Measurements from ENCODE around the gene NPPA. TPM values are rescaled to one million over a fixed set of nuclear protein-coding genes. Genes with fewer than 3 reads are reported as not detected.

NPPA gene
- total RNA-seq, 1 donor from 2014 or later = not detected

DNA sequence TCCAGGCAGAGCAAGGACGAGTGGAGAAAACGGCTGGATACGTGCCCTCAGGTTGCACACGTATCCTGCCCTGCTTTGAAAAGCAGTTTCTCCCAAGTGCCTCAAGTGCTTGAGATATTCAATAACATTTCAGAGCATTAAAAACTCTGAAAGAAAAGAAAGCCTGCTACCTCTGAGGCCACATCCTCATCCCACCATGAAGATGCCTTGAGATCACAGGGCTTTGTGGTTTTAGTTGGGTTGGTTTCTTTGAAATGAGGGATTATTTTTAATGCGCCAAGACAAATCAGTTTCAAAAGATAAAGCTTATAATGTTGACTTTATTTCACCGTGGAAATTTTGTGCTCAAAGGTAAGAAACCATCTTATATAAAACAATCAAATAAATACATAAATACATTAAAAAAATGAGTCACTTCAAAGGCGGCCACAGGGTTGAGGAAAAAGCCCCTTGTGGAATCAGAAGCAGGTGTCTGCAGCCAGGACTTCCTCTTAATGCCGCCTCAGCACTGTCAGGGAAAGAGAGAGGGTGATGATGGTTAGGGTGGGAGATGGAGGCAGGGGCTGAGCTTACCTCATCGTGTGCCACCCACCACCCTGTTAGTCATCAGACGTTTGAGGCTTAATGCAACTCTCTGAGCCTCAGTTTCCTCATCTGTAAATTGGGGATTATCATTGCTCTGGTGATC is 9.7 kb upstream of the NPPA start:
- Mint-ChIP-seq H3K4me1 (peaks cover 4% of the 10 kb centered on the region), H3K27me3 (ENCODE audit: low read depth) (peaks cover 65% of the 10 kb centered on the region), H3K27ac (no peak overlapping the region), H3K4me3 (no peak overlapping the region), H3K36me3 (no peaks in the 10 kb centered on the region), H3K9me3 (no peaks in the 10 kb centered on the region)
- no peak for TF ChIP-seq CTCF (IDR thresholded peaks at IDR 0.05; ENCODE audit: unreplicated experiment)
- no peak for DNase-seq (ENCODE audit: low spot score in 2 of 2, unreplicated experiment in 2 of 2)

DNA sequence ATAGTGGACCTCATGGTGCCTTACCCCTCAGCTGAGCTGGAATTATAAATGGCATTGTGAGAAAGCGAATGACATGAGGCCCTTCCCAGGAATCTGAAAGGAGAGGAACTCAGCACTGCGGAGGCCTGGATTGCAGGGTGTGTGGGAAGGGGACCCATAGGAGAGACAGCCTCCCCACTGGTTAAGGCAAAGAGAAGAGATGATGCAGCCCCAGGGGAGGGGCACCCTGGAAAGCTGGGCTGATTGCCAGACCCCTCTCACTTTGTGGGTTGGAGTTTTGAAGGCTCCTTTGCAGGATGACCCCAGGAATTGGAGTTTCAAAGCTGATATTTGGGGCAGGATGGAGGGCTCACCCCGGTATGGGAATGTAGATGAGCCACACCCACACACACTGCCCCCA is 9.1 kb upstream of the NPPA start:
- Mint-ChIP-seq H3K27me3 (ENCODE audit: low read depth) (peaks cover 61% of the 10 kb centered on the region), H3K4me1 (peaks cover 4% of the 10 kb centered on the region)

GRCh38 chr1:11855430-11855829 is 7.8 kb upstream of the NPPA start:
- Mint-ChIP-seq H3K27ac (no peak overlapping the region), H3K27me3 (ENCODE audit: low read depth) (peaks cover 55% of the 10 kb centered on the region), H3K36me3 (no peaks in the 10 kb centered on the region), H3K4me3 (no peak overlapping the region), H3K4me1 (peaks cover 4% of the 10 kb centered on the region), H3K9me3 (no peaks in the 10 kb centered on the region)
- no peak for DNase-seq (ENCODE audit: low spot score in 2 of 2, unreplicated experiment in 2 of 2)
- TF ChIP-seq CTCF (IDR thresholded peaks at IDR 0.05; ENCODE audit: unreplicated experiment) = no peak

More for the DNA sequence above, 9.1 kb upstream of the NPPA start:
- H3K36me3 Mint-ChIP-seq = no peaks in the 10 kb centered on the region
- H3K9me3 Mint-ChIP-seq = no peaks in the 10 kb centered on the region
- no peak overlapping the region for H3K4me3 Mint-ChIP-seq
- TF ChIP-seq CTCF (IDR thresholded peaks at IDR 0.05; ENCODE audit: unreplicated experiment) = no peak
- no peak for DNase-seq (ENCODE audit: low spot score in 2 of 2, unreplicated experiment in 2 of 2)
- no peak overlapping the region for H3K27ac Mint-ChIP-seq

DNA sequence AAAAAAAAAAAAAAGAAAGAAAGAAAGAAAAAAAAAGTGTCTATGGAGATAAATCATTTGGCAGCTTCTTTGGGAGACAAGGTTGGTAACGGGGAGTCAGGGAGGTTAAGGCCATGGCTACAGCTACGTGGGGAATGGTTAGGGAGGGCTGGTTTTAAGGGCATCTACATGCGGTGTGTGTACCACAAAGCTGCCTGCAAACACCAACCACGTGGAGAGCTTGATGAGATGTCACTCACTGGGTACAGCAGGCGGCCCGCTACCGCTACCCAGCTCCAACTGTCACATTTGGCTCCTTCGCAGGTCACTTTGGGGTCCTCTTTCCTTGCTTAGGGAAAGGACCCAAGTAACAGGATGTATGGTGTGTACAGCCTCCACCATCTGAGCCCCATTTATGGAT is 6.9 kb upstream of the NPPA start:
- Mint-ChIP-seq H3K27me3 (ENCODE audit: low read depth) (peaks cover 46% of the 10 kb centered on the region), H3K9me3 (no peaks in the 10 kb centered on the region), H3K27ac (no peak overlapping the region), H3K4me1 (peaks cover 3% of the 10 kb centered on the region), H3K36me3 (no peaks in the 10 kb centered on the region), H3K4me3 (no peak overlapping the region)
- no peak for TF ChIP-seq CTCF (IDR thresholded peaks at IDR 0.05; ENCODE audit: unreplicated experiment)
- no peak for DNase-seq (ENCODE audit: low spot score in 2 of 2, unreplicated experiment in 2 of 2)

DNA sequence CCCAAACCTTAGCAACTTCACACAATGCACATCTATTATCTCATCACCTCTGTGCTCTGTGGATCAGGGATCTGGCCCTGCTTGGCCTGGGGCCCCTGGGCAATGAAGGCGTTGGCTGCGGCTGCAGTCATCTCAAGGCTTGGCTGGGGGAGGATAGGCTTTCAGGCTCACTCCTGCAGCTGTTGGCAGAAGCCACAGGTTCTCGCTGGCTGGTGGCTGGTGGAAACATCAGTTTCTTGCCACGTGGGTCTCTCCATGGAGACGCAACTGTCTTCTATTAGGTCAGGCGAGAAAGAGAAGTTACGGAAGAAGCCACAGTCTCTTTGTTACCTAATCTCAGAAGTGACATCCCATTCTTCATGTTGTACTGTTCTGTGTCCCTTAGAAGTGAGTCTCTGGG is 3.6 kb upstream of the NPPA start:
- H3K27ac Mint-ChIP-seq = no peak overlapping the region
- H3K4me3 Mint-ChIP-seq = no peak overlapping the region
- no peak for DNase-seq (ENCODE audit: low spot score in 2 of 2, unreplicated experiment in 2 of 2)
- H3K36me3 Mint-ChIP-seq = peaks cover 8% of the 10 kb centered on the region
- no peaks in the 10 kb centered on the region for H3K9me3 Mint-ChIP-seq
- H3K4me1 Mint-ChIP-seq = no peaks in the 10 kb centered on the region
- no peak for TF ChIP-seq CTCF (IDR thresholded peaks at IDR 0.05; ENCODE audit: unreplicated experiment)
- peaks cover 12% of the 10 kb centered on the region for H3K27me3 Mint-ChIP-seq (ENCODE audit: low read depth)
